OCI-LY7 (cell line): ENCODE results near the gene SEZ6L2.

ENCODE experiments used
- CTCF ChIP-seq: fragments of 200-600 bp; sonication (generic); conservative IDR thresholded peaks from 2 replicates; pipeline ENCODE4 v1.5.1; 2014; ENCODE audit warnings: mild to moderate bottlenecking, antibody characterized with exemption, low read length, moderate library complexity, mixed read lengths
- EZH2phosphoT487 ChIP-seq: fragments of 200-600 bp; sonication (generic); IDR thresholded peaks from 2 replicates; pipeline ENCODE4 v1.6.1; 2018; ENCODE audit warnings: low read depth, borderline replicate concordance, mild to moderate bottlenecking, mixed run types, antibody characterized with exemption, low read length, moderate library complexity, mixed read lengths

GRCh38 chr16:29915590-29916247 lies 16.4 kb upstream of the SEZ6L2 start:
- TF ChIP-seq CTCF (no peak), EZH2phosphoT487 (no peak)
